GM10248 (cell line): Measurements from ENCODE around the gene UTP15.

ENCODE experiments used
- CTCF ChIA-PET: fragments of 300-600 bp; sonication (Branson Sonifier 250); formaldehyde crosslinking; extraction: SDS; loops from one replicate; lab custom pipeline; 2021; ENCODE audit warnings: antibody characterized with exemption; lab: Yijun Ruan, JAX
- POLR2A ChIA-PET: fragments of 350-650 bp; sonication (Branson Sonifier 250); formaldehyde crosslinking; extraction: SDS; loops from one replicate; lab custom pipeline; 2020; ENCODE audit warnings: antibody characterized with exemption; lab: Yijun Ruan, JAX
- DNase-seq: peaks from one replicate; pipeline ENCODE4 v3.0.0; 2012; ENCODE audit errors: extremely low spot score
- TF ChIP-seq, protein P1 (sequence below): IDR thresholded peaks from 2 replicates; pipeline ENCODE4 v1.5.1; 2012; ENCODE audit warnings: mild to moderate bottlenecking, low read depth; ENCODE audit errors: extremely low read depth, missing control alignments, control extremely low read depth

Gene UTP15, protein sequence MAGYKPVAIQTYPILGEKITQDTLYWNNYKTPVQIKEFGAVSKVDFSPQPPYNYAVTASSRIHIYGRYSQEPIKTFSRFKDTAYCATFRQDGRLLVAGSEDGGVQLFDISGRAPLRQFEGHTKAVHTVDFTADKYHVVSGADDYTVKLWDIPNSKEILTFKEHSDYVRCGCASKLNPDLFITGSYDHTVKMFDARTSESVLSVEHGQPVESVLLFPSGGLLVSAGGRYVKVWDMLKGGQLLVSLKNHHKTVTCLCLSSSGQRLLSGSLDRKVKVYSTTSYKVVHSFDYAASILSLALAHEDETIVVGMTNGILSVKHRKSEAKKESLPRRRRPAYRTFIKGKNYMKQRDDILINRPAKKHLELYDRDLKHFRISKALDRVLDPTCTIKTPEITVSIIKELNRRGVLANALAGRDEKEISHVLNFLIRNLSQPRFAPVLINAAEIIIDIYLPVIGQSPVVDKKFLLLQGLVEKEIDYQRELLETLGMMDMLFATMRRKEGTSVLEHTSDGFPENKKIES

DNA sequence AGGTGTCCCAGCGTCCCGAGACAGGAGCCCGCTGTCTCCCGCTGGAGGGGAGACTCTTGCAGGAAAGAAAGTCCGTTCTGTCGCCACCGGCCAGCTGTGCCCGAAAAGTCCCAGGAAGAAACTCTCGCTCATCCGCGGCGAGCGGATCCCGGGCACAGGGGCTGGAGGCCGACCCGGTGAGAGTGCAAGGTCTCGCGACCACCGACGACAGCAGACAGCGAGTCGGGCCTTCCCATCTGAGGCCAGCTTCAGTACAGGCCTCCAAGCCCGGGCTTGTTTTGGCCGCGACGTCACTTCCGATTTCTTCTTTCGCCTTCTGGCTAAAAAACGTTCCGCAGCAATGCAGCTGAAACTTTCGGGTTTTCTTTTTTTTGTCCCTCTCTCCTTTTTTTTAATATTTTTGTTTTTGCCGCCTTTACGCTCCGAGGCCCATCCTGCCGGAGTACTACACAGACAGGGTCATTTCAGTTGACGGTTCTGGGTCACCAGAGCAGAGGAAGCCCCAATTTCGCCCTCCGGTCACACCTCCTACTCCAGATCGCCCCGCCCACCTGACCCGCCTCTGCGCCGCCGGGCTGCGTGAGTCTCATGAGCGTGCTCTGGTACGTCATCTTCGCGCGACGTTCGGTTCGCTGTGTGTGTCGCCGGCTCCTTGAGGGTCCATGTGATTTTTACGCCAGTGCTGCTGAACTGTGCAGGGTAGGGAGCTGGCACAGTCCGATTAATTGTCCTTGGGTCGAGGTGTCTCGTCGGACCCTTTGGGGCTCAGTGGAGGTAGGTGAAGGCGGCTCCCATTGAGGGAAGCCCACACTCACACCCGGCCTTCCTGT, at the start of gene UTP15, which contains the start of gene ANKRA2:
UTP15 (plus strand) TSS at position 605 of the 830 bp plus-strand sequence. CDS start 1,602 bp downstream, outside the sequence.
ANKRA2 (minus strand) TSS at position 501 of the 830 bp plus-strand sequence. CDS start 2,758 bp downstream, outside the sequence.
- TF ChIP-seq, protein P1, sequence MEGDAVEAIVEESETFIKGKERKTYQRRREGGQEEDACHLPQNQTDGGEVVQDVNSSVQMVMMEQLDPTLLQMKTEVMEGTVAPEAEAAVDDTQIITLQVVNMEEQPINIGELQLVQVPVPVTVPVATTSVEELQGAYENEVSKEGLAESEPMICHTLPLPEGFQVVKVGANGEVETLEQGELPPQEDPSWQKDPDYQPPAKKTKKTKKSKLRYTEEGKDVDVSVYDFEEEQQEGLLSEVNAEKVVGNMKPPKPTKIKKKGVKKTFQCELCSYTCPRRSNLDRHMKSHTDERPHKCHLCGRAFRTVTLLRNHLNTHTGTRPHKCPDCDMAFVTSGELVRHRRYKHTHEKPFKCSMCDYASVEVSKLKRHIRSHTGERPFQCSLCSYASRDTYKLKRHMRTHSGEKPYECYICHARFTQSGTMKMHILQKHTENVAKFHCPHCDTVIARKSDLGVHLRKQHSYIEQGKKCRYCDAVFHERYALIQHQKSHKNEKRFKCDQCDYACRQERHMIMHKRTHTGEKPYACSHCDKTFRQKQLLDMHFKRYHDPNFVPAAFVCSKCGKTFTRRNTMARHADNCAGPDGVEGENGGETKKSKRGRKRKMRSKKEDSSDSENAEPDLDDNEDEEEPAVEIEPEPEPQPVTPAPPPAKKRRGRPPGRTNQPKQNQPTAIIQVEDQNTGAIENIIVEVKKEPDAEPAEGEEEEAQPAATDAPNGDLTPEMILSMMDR = no peak
- CTCF ChIA-PET = interaction anchor here (0.9 to 2.0 kb wide), 5 partner anchors 11 to 69 kb away, joined by 3 to 10 read pairs (median 4); no protein-coding TSS in a partner anchor
- POLR2A ChIA-PET = no interaction called here
- DNase-seq = peak; percentile 92

DNA sequence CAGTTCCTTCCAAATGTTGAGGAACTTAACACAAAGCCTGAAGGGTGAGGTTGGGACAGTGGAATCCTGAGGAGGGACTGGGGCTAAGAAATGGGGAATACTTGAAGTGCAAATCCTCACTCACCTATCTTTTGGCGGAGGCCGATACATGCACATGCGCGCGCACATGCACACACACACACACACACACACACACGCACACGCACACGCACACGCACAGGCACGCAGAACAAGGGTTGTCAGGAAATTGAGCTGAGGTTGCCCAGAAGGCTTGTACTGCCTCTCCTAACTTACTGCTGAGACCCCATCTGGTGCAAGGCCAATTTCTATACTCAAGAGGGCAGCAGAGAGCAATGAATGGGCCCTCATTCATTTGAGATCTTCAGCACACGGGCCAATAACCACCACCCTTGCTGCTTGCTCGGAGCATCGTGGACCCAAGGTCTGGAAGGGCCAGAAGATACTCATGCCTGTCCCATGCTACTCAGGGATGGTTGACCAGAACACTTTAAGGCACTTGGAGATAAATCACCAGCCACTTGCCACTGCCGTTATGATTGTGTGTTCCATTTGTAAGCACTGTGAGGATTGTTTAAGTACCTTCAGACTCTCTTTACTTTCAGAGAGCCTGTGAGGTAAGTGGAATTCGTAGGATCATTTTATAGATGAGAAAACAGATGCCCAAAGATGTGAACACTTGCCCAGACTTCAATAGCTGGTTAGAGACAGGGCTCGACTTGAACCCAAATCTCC, 45.8 kb upstream of the UTP15 start:
- ChIA-PET CTCF (interaction anchor here (0.6 to 5.7 kb wide), 17 partner anchors 9 to 276 kb away, joined by 3 to 86 read pairs (median 4); partner anchors contain the start of gene ANKRA2), POLR2A (no interaction called here)
- peak; percentile 85 for DNase-seq
- TF ChIP-seq, protein P1 = peak; percentile 85

DNA sequence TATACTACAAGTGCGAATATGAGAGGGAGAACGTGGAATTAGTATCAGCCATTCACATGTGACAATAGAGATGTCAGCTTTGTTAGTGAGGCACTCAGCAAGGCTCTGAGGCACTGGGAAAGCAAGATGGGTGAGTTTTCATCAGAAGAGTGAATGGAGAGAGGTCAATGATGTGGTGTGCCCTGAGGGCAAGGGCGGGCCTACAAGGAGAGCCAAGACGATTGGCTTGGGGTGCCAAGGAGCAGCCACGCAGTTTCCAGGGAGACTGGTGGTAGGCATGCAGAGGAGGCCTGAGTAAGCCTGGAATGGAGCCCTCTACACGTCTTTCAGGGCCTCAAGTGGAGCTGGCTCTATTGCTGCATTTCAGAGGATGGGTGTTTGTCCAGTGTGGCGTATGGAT, 42.6 kb upstream of the UTP15 start:
- POLR2A ChIA-PET = interaction anchor here (1.0 kb wide), 1 partner anchor 14 kb away, joined by 3 read pairs; no protein-coding TSS in a partner anchor
- DNase-seq = no peak
- CTCF ChIA-PET = interaction anchor here (0.7 to 5.7 kb wide), 4 partner anchors 8 to 51 kb away, joined by 3 to 86 read pairs (median 8); no protein-coding TSS in a partner anchor

DNA sequence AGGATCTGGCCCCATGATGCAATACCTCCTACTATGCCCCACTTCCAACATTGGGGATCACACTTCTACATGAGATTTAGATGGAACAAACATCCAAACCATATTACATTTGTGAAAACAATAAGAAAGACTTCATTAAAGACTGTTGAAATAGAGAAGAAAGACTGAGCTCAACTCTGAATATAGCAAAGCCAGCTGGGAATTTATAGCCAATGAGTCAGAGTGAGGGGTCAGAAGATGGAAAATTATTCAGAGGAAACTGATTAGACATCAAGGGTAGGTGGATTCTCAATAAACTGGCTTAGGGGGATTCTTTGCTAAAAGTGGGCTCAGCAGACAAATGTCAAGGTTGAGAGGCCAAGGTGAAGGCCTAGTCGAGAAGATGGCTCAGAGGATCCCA, 41.7 kb upstream of the UTP15 start:
- DNase-seq = no peak
- ChIA-PET POLR2A (no interaction called here), CTCF (interaction anchor here (0.7 to 5.7 kb wide), 2 partner anchors 13 to 22 kb away, joined by 3 to 86 read pairs; no protein-coding TSS in a partner anchor)
- TF ChIP-seq, protein P1 = no peak

More for the DNA sequence above, 42.6 kb upstream of the UTP15 start:
- TF ChIP-seq, protein P1 = no peak

DNA sequence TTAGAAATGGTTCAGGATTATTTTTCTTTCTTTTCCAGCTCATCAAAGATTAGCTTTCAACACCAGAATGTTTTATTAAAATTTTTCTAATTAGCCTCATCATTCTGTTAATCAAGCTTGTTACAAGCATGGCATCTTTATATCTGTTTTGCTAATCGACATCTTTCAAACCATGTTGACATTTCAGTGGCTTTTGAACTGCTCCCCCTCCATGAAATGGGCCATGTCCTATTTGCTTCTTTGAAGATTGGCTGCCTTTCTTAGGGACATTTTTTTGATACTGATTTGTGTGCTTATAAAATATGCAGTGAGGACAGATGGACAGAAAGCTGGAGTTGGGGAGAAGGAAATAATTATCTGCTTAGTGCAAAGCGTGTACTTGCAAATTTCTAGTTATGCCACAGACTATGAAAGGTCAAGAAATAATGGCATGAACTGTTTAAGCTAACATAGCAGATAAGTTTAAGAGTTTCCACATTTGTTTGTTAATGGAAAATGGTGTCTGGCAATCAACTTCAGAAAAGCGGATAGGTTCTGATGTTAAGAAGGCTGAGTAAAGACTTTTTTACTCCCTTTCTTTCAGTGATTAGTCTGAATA, 39.8 kb upstream of the UTP15 start:
- TF ChIP-seq, protein P1 = no peak
- POLR2A ChIA-PET = no interaction called here

More for the DNA sequence above, 39.8 kb upstream of the UTP15 start:
- DNase-seq = no peak
- CTCF ChIA-PET = interaction anchor here (1.7 to 4.7 kb wide), 3 partner anchors 11 to 14 kb away, joined by 3 to 30 read pairs (median 5); no protein-coding TSS in a partner anchor
